Testis (tissue), 3 donors: ENCODE measurements around the gene RANBP9. TPM values are rescaled to one million over a fixed set of nuclear protein-coding genes. Genes with fewer than 3 reads are reported as not detected.

Source experiments
- DNase-seq: peaks from one replicate; pipeline ENCODE4 v3.0.0-alpha.2; 2019
- H3K27ac ChIP-seq, 2 donors: fragments of 200-600 bp; sonication (generic); one replicate each; pipeline ENCODE4 v1.5.1; 2019
- H3K27me3 ChIP-seq: fragments of 200-600 bp; sonication (generic); one replicate; pipeline ENCODE4 v1.5.1; 2019
- H3K36me3 ChIP-seq: fragments of 200-600 bp; sonication (generic); one replicate; pipeline ENCODE4 v1.5.1; 2017; ENCODE audit warnings: low read depth; ENCODE audit errors: missing control alignments
- H3K4me1 ChIP-seq: fragments of 200-600 bp; sonication (generic); one replicate; pipeline ENCODE4 v1.5.1; 2019
- H3K4me3 ChIP-seq, 2 donors: fragments of 200-600 bp; sonication (generic); one replicate each; pipeline ENCODE4 v1.5.1; 2017 to 2019
- H3K9me3 ChIP-seq: fragments of 200-600 bp; sonication (generic); one replicate; pipeline ENCODE4 v1.5.1; 2017
- CTCF ChIP-seq, 3 experiments: fragments of 450-650 bp in 2 of 3; fragments of 200-600 bp in 1 of 3; sonication (generic) in 1 of 3; IDR thresholded peaks; one replicate each; pipeline ENCODE4 v1.5.1; 2016 to 2019; ENCODE audit warnings: antibody characterized with exemption in 3 of 3, mild to moderate bottlenecking in 2 of 3, moderate library complexity in 1 of 3
- POLR2A ChIP-seq: fragments of 450-650 bp; IDR thresholded peaks from one replicate; pipeline ENCODE4 v1.6.1; 2017; ENCODE audit warnings: antibody characterized with exemption, mild to moderate bottlenecking, moderate library complexity
- WGBS, 2 donors: methylation state at CpG; one replicate each; pipeline ENCODE4 v1.1.5; 2018; 5-methylcytosine and 5-hydroxymethylcytosine counted together
- intact Hi-C: fragments of 100-400 bp; cut with DNase I; formaldehyde crosslinking; loops from one replicate; pipeline ENCODE4 v1.15.1; 2023; ENCODE audit warnings: low total_unique reads
- polyA plus RNA-seq: library from polyadenylated mRNA; stranded (reverse); fragments of 350-450 nt; fragmentation: Illumina TruSeq; extraction: RNeasy Lipid Tissue Mini Kit (QIAGEN cat#74804); gene quantifications from one replicate; pipeline ENCODE4 v1.2.3, GENCODE V29; 2014; ENCODE audit warnings: low read depth, low replicate concordance; ENCODE audit not compliant: insufficient read depth
- total RNA-seq, 2 donors: library from RNA; depleted of rRNA; stranded (reverse); fragments of >200 nt; gene quantifications; one replicate each; pipeline ENCODE4 v1.2.3, GENCODE V29; 2016

Gene RANBP9
- total and polyA plus RNA-seq, 3 donors from 2014 or later = 114 to 265 (median 131) TPM

GRCh38 chr6:13662651-13663334, 48.8 kb downstream of the RANBP9 start:
- Histone ChIP-seq H3K27me3 (no peaks in the 10 kb centered on the region), H3K9me3 (no peaks in the 10 kb centered on the region), H3K4me1 (peaks cover 14% of the 10 kb centered on the region), H3K36me3 (no peaks in the 10 kb centered on the region), H3K27ac (peak overlapping the region in 1 of 2 donors; percentile 21), H3K4me3 (no peak overlapping the region)
- no peak for TF ChIP-seq POLR2A
- no peak for TF ChIP-seq CTCF (IDR thresholded peaks at IDR 0.05)
- 67 to 72% methylated on average over 3 of the region's 3 CpGs for WGBS, 2 donors
- no peak for DNase-seq
- intact Hi-C loops = no loop called here

- Histone ChIP-seq H3K27me3 (no peaks in the 10 kb centered on the region), H3K4me3 (no peak overlapping the region), H3K27ac (no peak overlapping the region), H3K36me3 (no peaks in the 10 kb centered on the region), H3K4me1 (peaks cover 14% of the 10 kb centered on the region), H3K9me3 (no peaks in the 10 kb centered on the region)
- DNase-seq = no peak
- 65 to 70% methylated on average over 2 of the region's 2 CpGs for WGBS, 2 donors
- TF ChIP-seq CTCF (IDR thresholded peaks at IDR 0.05) (no peak), POLR2A (no peak)
- intact Hi-C loops = no loop called here
Observed at GRCh38 chr6:13661647-13662046, 50.0 kb downstream of the RANBP9 start.

- no peak overlapping the region for H3K4me3 ChIP-seq
- intact Hi-C loops = no loop called here
- WGBS, 2 donors = 94 to 100% methylated on average over 1 of the region's 1 CpG
- peaks cover 14% of the 10 kb centered on the region for H3K4me1 ChIP-seq
- DNase-seq = no peak
- no peaks in the 10 kb centered on the region for H3K27me3 ChIP-seq
- no peaks in the 10 kb centered on the region for H3K9me3 ChIP-seq
- no peaks in the 10 kb centered on the region for H3K36me3 ChIP-seq
- TF ChIP-seq POLR2A (no peak), CTCF (IDR thresholded peaks at IDR 0.05) (no peak)
- H3K27ac ChIP-seq = no peak overlapping the region
Observed at GRCh38 chr6:13660893-13661292, 50.7 kb downstream of the RANBP9 start.

- H3K4me1 ChIP-seq = peaks cover 14% of the 10 kb centered on the region
- no peak overlapping the region for H3K27ac ChIP-seq
- intact Hi-C loops = no loop called here
- no peaks in the 10 kb centered on the region for H3K27me3 ChIP-seq
- H3K36me3 ChIP-seq = no peaks in the 10 kb centered on the region
- WGBS, 2 donors = 83 to 91% methylated on average over 1 of the region's 1 CpG
- no peaks in the 10 kb centered on the region for H3K9me3 ChIP-seq
- no peak overlapping the region for H3K4me3 ChIP-seq
- DNase-seq = no peak
- TF ChIP-seq CTCF (IDR thresholded peaks at IDR 0.05) (no peak), POLR2A (no peak)
Observed at GRCh38 chr6:13660273-13660672, 51.4 kb downstream of the RANBP9 start.

- DNase-seq = no peak
- Histone ChIP-seq H3K9me3 (no peaks in the 10 kb centered on the region), H3K36me3 (no peaks in the 10 kb centered on the region), H3K4me3 (no peak overlapping the region), H3K27ac (no peak overlapping the region), H3K27me3 (no peaks in the 10 kb centered on the region), H3K4me1 (no peaks in the 10 kb centered on the region)
- intact Hi-C loops = no loop called here
- WGBS, 2 donors = 68 to 73% methylated on average over 1 of the region's 1 CpG
- TF ChIP-seq POLR2A (no peak), CTCF (IDR thresholded peaks at IDR 0.05) (no peak)
Observed at GRCh38 chr6:13655700-13656099, 55.9 kb downstream of the RANBP9 start.
